Keratinocyte (primary cell): ENCODE measurements around the gene FITM2.

ENCODE experiments used
- CTCF ChIP-seq, 3 experiments: IDR thresholded peaks in 1 of 3; conservative IDR thresholded peaks in 1 of 3; optimal IDR thresholded peaks in 1 of 3; 2 replicates in 2 of 3; 3 replicates in 1 of 3; pipeline versions ENCODE3 to v1.5.1; 2011; ENCODE audit warnings: low read length in 3 of 3, mild to moderate bottlenecking in 3 of 3, moderate library complexity in 2 of 3, control low read depth in 1 of 3, inconsistent platforms in 1 of 3; ENCODE audit not compliant: insufficient read depth in 2 of 3; ENCODE audit errors: extremely low read depth in 1 of 3
- EZH2 ChIP-seq: IDR thresholded peaks from one replicate; pipeline ENCODE4 v1.6.1; 2012; ENCODE audit warnings: inconsistent platforms, mild to moderate bottlenecking, low read length, moderate library complexity

- TF ChIP-seq EZH2: no peak
- TF ChIP-seq CTCF (optimal IDR thresholded peaks at IDR 0.05 in 1 of 3, IDR thresholded peaks at IDR 0.05 in 1 of 3, conservative IDR thresholded peaks at IDR 0.05 in 1 of 3; ENCODE audit: extremely low read depth in 1 of 3, insufficient read depth in 2 of 3, low read length in 3 of 3): no peak
Observed at GRCh38 chr20:44304383-44304782, 6.6 kb downstream of the FITM2 start.
